Right cardiac atrium (tissue), 5 donors: ENCODE measurements around the gene SLC2A9. TPM values are rescaled to one million over a fixed set of nuclear protein-coding genes. Genes with fewer than 3 reads are reported as not detected.

Experiments
- ATAC-seq, 2 donors: fragments of 200-7000 bp; cut with Tn5 transposase; one replicate each; pipeline versions ENCODE4 v1.8.0 to v1.9.1; 2020; ENCODE audit warnings: moderate library complexity in 2 of 2, mild to moderate bottlenecking in 1 of 2
- DNase-seq, 3 donors: peaks; one replicate each; pipeline ENCODE4 v3.0.0-alpha.2; 2020
- H3K27ac ChIP-seq: one replicate; pipeline ENCODE4 v1.5.1; 2013; ENCODE audit warnings: mild to moderate bottlenecking, low read length, control low read depth, moderate library complexity
- H3K27me3 ChIP-seq: one replicate; pipeline ENCODE4 v1.6.1; 2013; ENCODE audit not compliant: control insufficient read depth, insufficient read depth
- H3K4me1 ChIP-seq: one replicate; pipeline ENCODE4 v1.6.1; 2013; ENCODE audit warnings: low read length; ENCODE audit not compliant: control insufficient read depth, insufficient read depth
- H3K4me3 ChIP-seq: one replicate; pipeline ENCODE4 v1.5.1; 2013; ENCODE audit warnings: low read length, control low read depth
- H3K9me3 ChIP-seq: one replicate; pipeline ENCODE4 v1.6.1; 2013; ENCODE audit warnings: low read length; ENCODE audit not compliant: control insufficient read depth
- WGBS: extraction: QIAGEN DNeasy Blood & Tissue Kit; methylation state at CpG from one replicate; pipeline ENCODE4 v1.1.7; 2013; 5-methylcytosine and 5-hydroxymethylcytosine counted together
- intact Hi-C, 4 donors: fragments of 100-400 bp; cut with DNase I; formaldehyde crosslinking; loops; one replicate each; pipeline versions ENCODE4 v1.11.0 to v1.14.0; 2022 to 2023
- polyA plus RNA-seq: library from polyadenylated mRNA; stranded (reverse); fragments of 200-250 nt; gene quantifications from one replicate; pipeline ENCODE4 v1.2.3, GENCODE V29; 2013
- total RNA-seq, 4 donors: library from RNA; stranded (reverse); fragmentation: NEBNext Ultra II Directional; extraction: Animal tissue kit (Norgen Biotek cat#: 25700); gene quantifications; one replicate each; pipeline ENCODE4 v1.2.1, GENCODE V29; 2021
- donor health status: healthy with polysubstance abuse.
- donor health status: DM: no; HTN: yes; CAD: no.
- donor health status: DM: no; HTN: no; CAD: no.
- donor health status: DM: no; HTN: yes; CAD: no; lungs with severe emphysema.
- donor health status: DM: yes; HTN: yes; CAD: no.

The SLC2A9 gene
- total and polyA plus RNA-seq, 5 donors: 5.1 to 18.7 (median 13.1) TPM

DNA sequence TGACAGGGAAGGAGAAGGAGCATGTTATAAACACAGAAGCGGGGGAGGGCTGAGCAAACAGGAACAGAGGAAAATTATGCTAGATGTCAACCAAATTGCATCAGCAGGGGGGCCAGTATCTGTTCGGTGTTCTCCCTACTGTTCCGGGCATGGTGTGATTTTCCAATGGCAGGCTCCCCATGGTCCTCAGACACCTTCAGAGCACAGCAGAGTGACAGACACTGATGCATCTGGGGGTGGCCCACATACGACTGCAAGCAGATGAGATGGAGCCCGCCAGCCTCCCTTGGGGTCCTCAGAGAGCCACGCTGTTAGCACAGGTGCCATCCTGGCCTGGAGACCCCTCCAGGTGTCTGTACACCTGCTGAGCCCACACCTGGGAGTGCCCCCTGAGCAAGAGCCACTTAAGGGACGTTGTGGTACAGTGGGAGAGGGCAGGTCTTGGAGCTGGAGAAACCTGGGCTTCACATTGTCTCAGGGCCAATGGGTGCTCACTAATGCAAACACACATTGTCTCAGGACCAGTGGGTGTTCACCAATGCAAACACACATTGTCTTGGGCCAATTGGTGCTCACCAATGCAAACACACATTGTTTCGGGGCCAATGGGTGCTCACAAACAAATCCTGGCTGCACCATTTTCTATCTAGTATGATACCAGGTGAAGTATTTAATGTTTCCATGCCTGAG is 95.4 kb downstream of the SLC2A9 start:
- WGBS: 84% methylated on average over 8 of the region's 8 CpGs
- no peaks in the 10 kb centered on the region for H3K9me3 ChIP-seq
- ATAC-seq (no peak), DNase-seq (no peak)
- intact Hi-C loops: no loop called here
- H3K27ac ChIP-seq: no peak overlapping the region
- H3K27me3 ChIP-seq: no peaks in the 10 kb centered on the region
- peaks cover 2% of the 10 kb centered on the region for H3K4me1 ChIP-seq
- H3K4me3 ChIP-seq: no peak overlapping the region

GRCh38 chr4:9924750-9925149 is 96.5 kb downstream of the SLC2A9 start:
- intact Hi-C loops: no loop called here

DNA sequence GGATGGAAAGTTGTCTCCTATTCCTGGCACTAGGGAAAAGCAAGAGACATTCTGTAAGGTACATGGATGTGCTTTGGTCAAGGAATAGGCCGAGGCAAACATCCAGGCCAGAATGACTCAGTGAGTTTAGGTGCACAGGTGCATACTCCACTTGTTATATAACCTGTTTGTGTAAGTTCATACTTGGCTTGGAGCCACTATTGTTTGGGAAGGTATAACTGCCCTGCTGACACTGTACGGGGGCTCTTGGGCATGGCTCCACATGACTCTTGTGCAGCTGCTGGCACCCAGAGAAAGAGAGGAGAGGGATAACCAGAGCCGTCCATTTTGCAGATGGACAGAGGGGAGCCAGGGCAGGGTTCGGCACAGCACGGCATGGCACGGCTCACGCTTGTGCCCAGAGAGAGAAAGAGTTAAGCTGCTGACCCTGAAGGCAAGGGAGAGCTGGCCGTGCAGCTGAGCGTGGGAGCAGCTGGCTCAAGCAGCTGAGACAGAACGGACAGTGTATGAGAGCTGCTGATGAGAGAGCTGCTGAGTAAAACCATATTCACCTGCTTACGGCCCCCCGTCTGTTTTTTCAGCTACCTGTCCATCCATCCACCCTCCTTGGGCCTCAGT is 98.0 kb downstream of the SLC2A9 start:
- Histone ChIP-seq H3K27me3 (no peaks in the 10 kb centered on the region), H3K4me1 (no peaks in the 10 kb centered on the region), H3K27ac (no peak overlapping the region), H3K9me3 (no peaks in the 10 kb centered on the region), H3K4me3 (no peak overlapping the region)
- intact Hi-C loops: no loop called here
- 77% methylated on average over 12 of the region's 12 CpGs for WGBS
- ATAC-seq: no peak
- no peak for DNase-seq

More at GRCh38 chr4:9924750-9925149, 96.5 kb downstream of the SLC2A9 start:
- no peak overlapping the region for H3K27ac ChIP-seq
- no peaks in the 10 kb centered on the region for H3K27me3 ChIP-seq
- peak; percentile 19 to 30 for ATAC-seq
- no peak for DNase-seq
- H3K9me3 ChIP-seq: no peaks in the 10 kb centered on the region
- H3K4me3 ChIP-seq: no peak overlapping the region
- H3K4me1 ChIP-seq: no peaks in the 10 kb centered on the region
- 60% methylated on average over 4 of the region's 4 CpGs for WGBS

GRCh38 chr4:9921326-9921725 is 100.0 kb downstream of the SLC2A9 start:
- no peak for DNase-seq
- Histone ChIP-seq H3K27me3 (no peaks in the 10 kb centered on the region), H3K4me1 (peaks cover 2% of the 10 kb centered on the region), H3K4me3 (no peak overlapping the region), H3K9me3 (no peaks in the 10 kb centered on the region), H3K27ac (no peak overlapping the region)
- intact Hi-C loops: no loop called here
- WGBS: 63% methylated on average over 6 of the region's 6 CpGs
- no peak for ATAC-seq

- intact Hi-C loops: no loop called here
- Histone ChIP-seq H3K4me1 (peaks cover 2% of the 10 kb centered on the region), H3K27me3 (no peaks in the 10 kb centered on the region), H3K9me3 (no peaks in the 10 kb centered on the region), H3K4me3 (no peak overlapping the region), H3K27ac (no peak overlapping the region)
- ATAC-seq: no peak
- WGBS: 93% methylated on average over 2 of the region's 2 CpGs
- DNase-seq: no peak
Measured at GRCh38 chr4:9920029-9920428, 101.3 kb downstream of the SLC2A9 start.

DNA sequence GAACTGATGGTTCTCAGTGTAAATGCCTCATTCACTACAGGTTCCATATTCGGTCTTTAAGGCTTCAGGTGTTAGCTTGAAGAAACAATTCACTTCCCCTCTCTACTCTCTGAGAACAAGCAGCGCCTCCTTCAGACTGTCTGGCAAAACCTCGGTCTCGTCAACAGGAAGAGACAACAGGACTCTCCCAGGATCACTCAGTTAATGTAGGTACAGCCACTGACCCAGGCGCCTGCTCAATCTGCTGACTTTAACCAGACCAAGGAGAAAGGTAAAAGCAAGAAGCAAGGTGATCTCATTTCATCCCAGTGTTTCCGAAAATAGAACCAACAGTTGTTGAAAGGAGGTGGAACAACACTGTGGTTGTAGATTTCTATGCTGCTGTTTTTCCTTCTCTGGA is 102.2 kb downstream of the SLC2A9 start:
- Histone ChIP-seq H3K27me3 (no peaks in the 10 kb centered on the region), H3K4me1 (peaks cover 2% of the 10 kb centered on the region), H3K27ac (no peak overlapping the region), H3K4me3 (no peak overlapping the region), H3K9me3 (no peaks in the 10 kb centered on the region)
- ATAC-seq (no peak), DNase-seq (no peak)
- 89% methylated on average over 6 of the region's 6 CpGs for WGBS
- intact Hi-C loops: no loop called here

- Histone ChIP-seq H3K4me1 (peaks cover 2% of the 10 kb centered on the region), H3K9me3 (no peaks in the 10 kb centered on the region), H3K27me3 (no peaks in the 10 kb centered on the region), H3K27ac (no peak overlapping the region), H3K4me3 (no peak overlapping the region)
- WGBS: 87% methylated on average over 4 of the region's 4 CpGs
- DNase-seq: no peak
- ATAC-seq: peak in 1 of 2 donors; percentile 7
- intact Hi-C loops: no loop called here
Measured at GRCh38 chr4:9918484-9918883, 102.8 kb downstream of the SLC2A9 start.

DNA sequence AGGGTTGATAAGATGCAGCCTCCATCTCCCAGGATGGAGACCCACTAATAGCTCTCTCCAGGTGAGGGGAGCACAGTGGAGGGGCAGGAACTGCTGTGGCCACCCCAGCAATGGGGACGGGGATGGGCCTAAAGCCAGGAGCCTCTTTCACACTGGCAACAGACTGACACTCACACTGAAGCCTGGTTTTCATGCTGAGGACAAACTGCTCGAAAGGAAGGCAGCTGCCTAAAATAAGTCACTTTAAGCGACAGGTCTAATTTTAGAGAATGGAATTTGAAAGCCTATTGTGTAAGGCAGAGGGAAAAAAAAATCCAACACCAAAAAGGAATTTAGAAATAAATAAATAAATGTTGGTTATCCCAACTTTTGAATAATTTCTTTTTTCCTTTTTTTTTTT is 104.4 kb downstream of the SLC2A9 start:
- ATAC-seq: peak; percentile 33 to 45
- WGBS: 58% methylated on average over 3 of the region's 3 CpGs
- intact Hi-C loops: no loop called here

GRCh38 chr4:9916346-9916745 is 105.0 kb downstream of the SLC2A9 start:
- 42% methylated on average over 1 of the region's 1 CpG for WGBS
- Histone ChIP-seq H3K27me3 (no peaks in the 10 kb centered on the region), H3K27ac (peak overlapping the region; percentile 68), H3K4me1 (peaks cover 2% of the 10 kb centered on the region), H3K4me3 (no peak overlapping the region), H3K9me3 (no peaks in the 10 kb centered on the region)
- ATAC-seq (no peak), DNase-seq (no peak)
- intact Hi-C loops: no loop called here

More for the DNA sequence above, 104.4 kb downstream of the SLC2A9 start:
- no peak overlapping the region for H3K4me3 ChIP-seq
- no peaks in the 10 kb centered on the region for H3K9me3 ChIP-seq
- peaks cover 2% of the 10 kb centered on the region for H3K4me1 ChIP-seq
- DNase-seq: peak in 1 of 3 donors; percentile 63
- peak overlapping the region; percentile 68 for H3K27ac ChIP-seq
- H3K27me3 ChIP-seq: no peaks in the 10 kb centered on the region

- no peak overlapping the region for H3K4me3 ChIP-seq
- intact Hi-C loops: no loop called here
- H3K9me3 ChIP-seq: no peaks in the 10 kb centered on the region
- ATAC-seq (no peak), DNase-seq (no peak)
- WGBS: 77% methylated on average over 3 of the region's 3 CpGs
- H3K27me3 ChIP-seq: no peaks in the 10 kb centered on the region
- H3K27ac ChIP-seq: no peak overlapping the region
- H3K4me1 ChIP-seq: peaks cover 2% of the 10 kb centered on the region
Measured at GRCh38 chr4:9913846-9914245, 107.5 kb downstream of the SLC2A9 start.

DNA sequence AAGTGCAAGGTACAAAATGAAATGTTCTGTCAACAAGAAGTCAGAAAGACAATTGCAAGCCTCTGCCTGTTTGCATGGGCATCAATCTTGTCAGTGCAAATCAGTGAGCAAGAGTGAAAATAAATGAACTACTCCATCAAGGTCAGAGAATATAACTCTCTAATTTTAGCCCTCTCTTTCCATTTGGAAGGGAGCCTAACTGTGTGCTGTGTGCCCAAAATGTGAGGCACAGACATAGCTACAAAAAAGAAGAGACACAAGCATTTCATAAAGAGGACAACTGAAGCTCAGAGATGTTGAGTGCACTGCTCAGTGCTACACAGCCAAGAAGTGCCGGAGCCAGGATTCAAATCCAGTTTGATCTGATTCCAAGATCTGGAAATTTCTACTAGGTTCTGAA is 114.3 kb downstream of the SLC2A9 start:
- Histone ChIP-seq H3K4me3 (no peak overlapping the region), H3K27ac (no peak overlapping the region), H3K4me1 (peaks cover 4% of the 10 kb centered on the region), H3K27me3 (no peaks in the 10 kb centered on the region), H3K9me3 (no peaks in the 10 kb centered on the region)
- intact Hi-C loops: loop anchor here in 2 of 4 donors (10.0 kb wide), 2 partner anchors 88 to 142 kb away; no protein-coding TSS in a partner anchor
- 95% methylated on average over 1 of the region's 1 CpG for WGBS
- ATAC-seq (no peak), DNase-seq (no peak)
